NCI-H446 (cell line): ENCODE measurements around the gene CFB.
"Not testable (repeated sequence)": the region's sequence is repeated elsewhere in the genome, so short reads cannot be mapped to it uniquely, and the experiment has no call there.

ENCODE experiments used
- DNase-seq, 2 experiments: peaks; one replicate each; lab custom pipeline; 2025; lab: John Stamatoyannopoulos, UW

CFB gene

DNA sequence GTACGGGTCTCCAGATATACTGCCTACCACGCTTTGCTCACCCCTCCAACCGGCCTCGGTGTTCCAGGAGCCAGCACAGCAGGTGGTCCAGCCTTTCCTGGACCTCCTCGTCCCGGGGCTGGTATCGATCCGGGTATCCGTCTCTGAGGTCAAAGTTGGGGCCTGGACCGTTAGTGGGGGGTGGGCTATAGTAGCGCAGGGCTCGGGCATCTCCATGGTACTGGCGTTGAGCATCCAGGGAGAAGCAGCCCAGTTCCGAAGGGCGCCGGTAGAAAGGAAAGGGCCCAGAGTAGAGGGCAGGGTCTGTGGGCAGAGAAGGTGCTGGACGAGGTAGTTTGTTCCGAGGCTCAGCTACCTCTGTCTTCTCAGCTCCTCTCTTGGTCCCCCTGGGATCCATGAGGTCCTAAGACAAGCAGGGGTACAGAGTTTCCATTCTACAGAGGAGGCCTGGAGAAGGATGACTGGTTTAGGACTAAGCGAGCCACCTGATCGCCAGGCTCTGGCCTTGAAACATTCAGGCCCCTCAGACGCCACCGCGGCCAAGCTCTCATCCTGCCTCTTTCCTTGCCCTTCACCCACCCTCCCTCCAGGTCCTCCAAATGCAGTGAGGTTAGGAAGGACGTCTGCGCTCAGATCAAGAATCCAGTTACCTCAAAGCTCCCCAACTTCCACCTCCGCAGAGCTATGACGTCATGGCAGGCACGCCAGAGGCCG lies 25.5 kb downstream of the CFB start:
- peak in 1 of 2 experiments; percentile 43 for DNase-seq

DNA sequence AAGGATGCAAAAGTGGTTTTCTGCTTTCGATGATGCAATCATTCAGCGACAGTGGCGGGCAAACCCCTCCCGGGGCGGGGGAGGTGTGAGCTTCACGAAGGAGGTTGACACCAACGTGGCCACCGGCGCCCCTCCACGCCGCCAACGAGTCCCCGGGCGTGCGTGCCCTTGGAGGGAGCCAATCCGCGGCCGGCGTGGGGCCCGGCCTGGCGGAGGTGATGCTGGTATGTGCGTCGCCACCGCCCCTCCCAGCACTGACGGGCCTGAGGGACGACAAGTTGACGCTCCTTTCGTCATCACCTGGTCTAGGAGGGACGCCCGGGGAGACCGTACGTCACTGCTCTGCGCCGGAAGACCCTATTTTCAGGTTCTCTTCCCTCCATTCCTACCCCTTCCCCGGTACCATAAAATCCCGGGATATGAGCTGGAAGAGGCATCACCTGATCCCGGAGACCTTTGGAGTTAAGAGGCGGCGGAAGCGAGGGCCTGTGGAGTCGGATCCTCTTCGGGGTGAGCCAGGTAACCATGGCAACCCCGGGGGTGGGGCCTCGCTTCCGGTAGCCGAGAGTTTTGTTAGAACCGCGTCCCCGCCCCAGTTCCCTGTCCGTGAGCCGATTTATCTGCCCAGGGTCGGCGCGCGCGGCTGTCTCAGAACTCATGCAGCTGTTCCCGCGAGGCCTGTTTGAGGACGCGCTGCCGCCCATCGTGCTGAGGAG lies 26.3 kb downstream of the CFB start, which contains the start of gene DXO:
Gene DXO, minus strand, starts transcription at position 146 of the 716 bp plus-strand sequence. CDS start 463 bp downstream, outside the sequence.
- DNase-seq, result peak; percentile 98 to 99

DNA sequence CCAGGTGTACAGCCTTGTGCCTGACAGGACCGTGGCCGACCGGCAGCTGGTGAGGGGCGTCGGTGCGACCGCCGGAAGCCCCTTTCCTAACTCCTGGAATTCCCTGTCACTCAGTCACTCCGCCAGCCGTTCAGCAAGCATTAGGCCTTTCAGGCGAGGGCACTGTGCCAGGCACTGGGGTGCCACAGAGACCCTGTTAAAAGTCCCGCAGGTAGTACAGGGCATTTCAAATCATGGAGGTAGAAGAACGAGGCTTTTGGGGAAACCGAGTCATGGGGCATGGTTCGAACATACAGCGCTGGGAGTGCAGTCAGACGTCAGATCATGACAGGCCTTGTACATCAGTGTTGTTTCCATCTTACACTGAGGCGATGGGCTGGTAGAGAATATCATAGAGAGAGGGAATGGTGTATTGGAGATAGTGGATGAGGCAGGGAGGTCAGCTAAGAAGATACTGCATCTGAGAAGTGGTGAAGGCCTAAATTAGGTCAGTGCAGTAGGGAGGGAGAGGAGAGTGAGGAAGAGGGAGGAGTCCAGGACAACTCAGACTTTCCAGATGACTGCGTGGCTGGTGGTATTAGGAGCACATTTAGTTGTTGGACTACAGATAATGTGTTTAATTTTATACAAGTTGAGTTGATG lies 26.9 kb downstream of the CFB start:
- DNase-seq, result no peak

DNA sequence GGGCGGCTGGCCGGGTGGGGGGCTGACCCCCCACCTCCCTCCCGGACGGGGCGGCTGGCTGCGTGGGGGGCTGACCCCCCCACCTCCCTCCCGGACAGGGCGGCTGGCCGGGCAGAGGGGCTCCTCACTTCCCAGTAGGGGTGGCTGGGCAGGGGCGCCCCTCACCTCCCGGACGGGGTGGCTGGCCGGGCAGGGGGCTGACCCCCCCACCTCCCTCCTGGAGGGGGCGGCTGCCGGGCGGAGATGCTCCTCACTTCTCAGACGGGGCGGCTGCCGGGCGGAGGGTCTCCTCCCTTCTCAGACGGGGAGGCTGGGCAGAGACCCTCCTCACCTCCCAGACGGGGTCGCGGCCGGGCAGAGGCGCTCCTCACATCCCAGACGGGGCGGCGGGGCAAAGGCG lies 30.2 kb downstream of the CFB start:
- not testable (repeated sequence) for DNase-seq

DNA sequence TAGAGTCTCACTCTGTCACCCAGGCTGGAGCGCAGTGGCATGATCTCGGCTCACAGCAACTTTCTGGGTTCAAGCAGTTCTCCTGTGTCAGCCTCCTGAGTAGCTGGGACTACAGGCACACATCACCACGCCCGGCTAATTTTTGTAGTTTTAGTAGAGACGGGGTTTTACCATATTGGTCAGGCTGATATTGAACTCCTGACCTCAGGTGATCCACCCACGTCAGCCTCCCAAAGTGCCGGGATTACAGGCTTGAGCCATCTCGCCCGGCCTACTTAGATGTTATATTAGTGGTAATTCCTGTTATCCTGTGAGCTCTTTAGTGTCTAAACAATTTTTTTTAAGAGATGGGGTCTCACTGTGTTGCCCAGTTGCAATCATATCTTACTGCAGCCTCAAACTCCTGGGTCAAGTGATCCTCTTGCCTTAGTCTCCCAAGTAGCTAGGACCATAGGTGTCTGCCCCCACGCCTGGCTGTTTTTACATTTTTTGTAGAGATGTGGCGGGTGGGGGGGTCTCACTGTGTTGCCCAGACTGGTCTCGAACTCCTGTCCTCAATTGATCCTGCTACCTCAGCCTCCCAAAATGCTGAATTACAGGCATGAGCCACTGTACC lies 32.0 kb downstream of the CFB start:
- no peak for DNase-seq

DNA sequence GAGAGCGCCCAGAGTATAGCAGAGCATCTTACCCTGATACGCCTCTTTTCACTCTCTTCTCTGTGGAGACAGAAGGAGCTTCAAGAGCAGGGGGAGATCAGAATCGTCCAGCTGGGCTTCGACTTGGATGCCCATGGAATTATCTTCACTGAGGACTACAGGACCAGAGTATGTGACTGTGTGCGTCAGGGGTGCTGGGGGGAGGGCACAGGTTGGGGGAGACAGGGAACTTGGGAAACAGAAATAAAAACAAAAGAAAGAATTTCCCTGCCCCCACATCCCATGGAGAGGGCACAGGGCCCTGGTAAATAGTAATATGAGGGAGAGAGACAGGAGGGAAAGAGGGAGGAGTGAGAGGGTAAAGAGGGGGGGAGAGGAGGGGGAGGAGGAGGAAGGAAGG lies 32.9 kb downstream of the CFB start:
- no peak for DNase-seq

DNA sequence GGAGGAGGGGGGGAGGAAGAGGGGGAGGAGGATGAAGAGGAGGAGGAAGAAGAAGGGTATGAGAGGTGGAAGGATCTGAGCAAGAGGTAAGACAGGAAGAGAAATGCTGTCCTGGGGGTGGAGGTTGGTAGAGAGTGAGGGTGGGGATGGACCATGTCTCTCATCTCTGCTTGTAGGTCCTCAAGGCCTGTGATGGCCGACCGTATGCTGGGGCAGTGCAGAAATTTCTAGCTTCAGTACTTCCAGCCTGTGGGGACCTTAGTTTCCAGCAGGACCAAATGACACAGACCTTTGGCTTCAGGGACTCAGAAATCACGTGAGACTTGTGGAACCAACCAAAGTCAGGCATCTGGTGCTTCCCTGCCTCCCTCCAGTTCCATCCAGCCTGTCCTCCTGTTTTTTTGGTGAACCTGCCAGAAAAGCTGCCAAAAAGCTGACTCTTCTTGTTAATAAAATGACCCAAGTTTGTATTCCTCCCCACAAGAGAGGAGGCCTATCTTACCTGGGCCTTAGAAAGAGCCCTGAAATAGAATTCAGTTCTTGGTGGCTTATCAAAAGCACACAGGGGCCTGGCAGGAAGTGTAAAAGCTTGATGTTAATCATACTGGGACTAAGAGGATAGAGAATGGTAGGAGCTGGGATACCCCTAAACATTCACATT lies 33.5 kb downstream of the CFB start:
- DNase-seq, result no peak

DNA sequence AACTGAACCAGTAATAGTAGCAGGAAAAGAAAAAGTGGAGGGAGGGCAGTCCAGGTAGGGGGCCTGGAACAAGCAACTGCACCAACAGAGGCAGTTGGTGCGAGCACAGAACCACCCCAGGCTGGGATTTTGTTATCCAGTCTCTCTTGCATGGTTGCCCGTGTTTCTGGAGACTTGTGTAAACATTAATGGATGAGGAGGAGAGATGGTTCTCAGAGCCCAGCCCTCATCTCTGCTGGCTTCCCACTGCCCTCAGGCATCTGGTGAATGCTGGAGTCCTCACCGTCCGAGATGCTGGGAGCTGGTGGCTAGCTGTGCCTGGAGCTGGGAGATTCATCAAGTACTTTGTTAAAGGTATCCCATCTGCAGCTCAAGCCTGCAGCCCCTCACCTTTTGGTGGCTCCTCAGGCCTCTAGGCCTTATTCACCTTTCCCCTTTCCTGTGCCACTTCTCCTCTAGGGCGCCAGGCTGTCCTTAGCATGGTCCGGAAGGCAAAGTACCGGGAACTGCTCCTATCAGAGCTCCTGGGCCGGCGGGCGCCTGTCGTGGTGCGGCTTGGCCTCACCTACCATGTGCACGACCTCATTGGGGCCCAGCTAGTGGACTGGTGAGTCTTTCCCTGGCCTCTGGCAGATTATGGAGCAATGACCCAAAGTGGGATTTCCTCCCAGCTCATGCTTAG lies 34.4 kb downstream of the CFB start:
- DNase-seq, result not testable (repeated sequence)

DNA sequence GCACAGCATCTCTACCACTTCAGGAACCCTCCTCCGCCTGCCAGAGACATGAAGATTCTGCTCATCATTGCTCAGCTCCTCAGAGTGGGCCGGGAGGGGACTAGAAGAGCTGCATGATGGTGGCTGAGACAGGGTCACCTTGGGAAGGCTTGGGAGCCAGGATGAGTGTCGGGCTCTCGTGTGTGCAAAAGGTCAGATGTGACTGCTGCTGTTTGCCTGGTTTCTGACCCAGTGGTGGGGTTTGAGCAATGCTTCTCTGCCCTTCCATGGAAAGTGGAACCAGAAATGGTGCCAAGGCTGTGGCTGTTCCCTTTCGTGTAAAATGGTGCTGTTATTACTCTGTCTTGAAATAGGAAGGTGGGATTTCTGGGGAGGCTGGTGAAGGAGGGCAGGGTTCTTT lies 35.1 kb downstream of the CFB start:
- DNase-seq, result not testable (repeated sequence)

DNA sequence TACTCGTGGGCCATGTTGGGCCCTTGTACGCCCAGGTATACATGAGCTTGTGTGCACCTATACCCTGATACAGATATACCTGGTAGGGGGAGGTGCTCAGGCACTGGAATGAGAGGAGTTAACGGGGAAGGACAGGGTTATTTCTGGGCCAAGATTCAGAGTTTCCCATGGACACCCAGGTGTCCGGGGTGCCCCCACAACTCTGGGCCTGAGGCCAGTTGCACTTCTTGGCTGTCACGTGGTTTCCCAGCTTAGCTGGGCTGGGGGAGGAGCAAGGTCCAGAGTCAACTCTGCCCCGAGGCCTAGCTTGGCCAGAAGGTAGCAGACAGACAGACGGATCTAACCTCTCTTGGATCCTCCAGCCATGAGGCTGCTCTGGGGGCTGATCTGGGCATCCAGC lies 35.8 kb downstream of the CFB start, which contains the start of gene C4A:
Gene C4A, plus strand, starts transcription at position 314 of the 400 bp plus-strand sequence. Its CDS starts 51 bp downstream, at position 365.
- DNase-seq, result not testable (repeated sequence)

DNA sequence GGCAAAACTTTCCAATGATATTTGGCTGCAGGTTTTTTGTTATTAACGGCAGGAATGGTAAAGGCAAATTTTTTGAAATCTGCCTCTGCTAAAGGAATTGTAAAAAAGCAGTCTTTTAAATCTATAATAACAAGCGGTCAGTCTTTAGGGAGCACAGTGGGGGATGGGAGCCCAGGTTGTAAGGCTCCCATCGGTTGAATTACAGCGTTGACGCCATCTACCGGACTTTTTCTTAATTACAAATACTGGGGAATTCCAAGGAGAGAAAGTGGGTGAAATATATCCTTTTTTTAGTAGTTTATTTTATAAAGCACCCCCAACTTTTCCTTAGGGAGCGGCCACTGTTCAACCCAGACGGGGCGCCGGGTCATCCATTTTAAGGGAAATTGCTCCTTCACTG lies 43.5 kb downstream of the CFB start:
- not testable (repeated sequence) for DNase-seq

DNA sequence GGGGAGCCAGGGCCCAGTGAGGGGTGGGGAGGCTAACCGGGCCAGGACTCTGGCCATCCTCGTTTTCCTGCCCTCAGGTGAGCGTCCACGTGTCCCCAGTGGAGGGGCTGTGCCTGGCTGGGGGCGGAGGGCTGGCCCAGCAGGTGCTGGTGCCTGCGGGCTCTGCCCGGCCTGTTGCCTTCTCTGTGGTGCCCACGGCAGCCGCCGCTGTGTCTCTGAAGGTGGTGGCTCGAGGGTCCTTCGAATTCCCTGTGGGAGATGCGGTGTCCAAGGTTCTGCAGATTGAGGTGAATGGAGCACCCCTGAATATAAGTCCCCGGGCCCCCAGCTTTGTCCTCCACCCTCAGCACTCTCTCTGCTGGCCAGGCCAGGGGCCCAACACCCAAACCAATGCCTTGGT lies 48.5 kb downstream of the CFB start:
- DNase-seq, result not testable (repeated sequence)

DNA sequence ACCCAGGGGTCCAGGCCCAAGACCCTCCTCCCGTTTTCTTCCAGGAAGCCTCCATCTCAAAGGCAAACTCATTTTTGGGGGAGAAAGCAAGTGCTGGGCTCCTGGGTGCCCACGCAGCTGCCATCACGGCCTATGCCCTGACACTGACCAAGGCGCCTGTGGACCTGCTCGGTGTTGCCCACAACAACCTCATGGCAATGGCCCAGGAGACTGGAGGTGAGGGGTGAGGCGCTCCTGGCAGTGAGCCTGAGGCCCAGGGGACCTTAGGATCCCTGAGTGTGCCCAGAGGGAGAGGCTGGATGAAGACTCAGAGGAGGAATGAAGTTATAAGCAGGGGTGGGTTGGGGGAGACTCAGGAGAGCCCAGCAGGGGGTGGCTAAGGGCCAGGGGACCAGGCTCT lies 50.5 kb downstream of the CFB start:
- DNase-seq, result not testable (repeated sequence)
